GM06990 (cell line): ENCODE data around the gene ATP4A.

ENCODE experiments used
- DNase-seq: peaks from one replicate; pipeline ENCODE4 v3.0.0-alpha.2; 2011; ENCODE audit not compliant: insufficient read length; ENCODE audit errors: extremely low read depth
- H3K27me3 ChIP-seq: replicated peaks from 2 replicates; pipeline ENCODE4 v1.6.0; 2011; ENCODE audit warnings: low read length; ENCODE audit not compliant: control insufficient read depth, insufficient read depth
- H3K36me3 ChIP-seq: 2 replicates; pipeline ENCODE4 v1.5.1; 2011; ENCODE audit warnings: low read length; ENCODE audit not compliant: control insufficient read depth, insufficient read depth
- H3K4me3 ChIP-seq: replicated peaks from 2 replicates; pipeline ENCODE4 v1.5.1; 2011; ENCODE audit warnings: low read depth, mild to moderate bottlenecking, control low read depth, low read length
- TF ChIP-seq, protein P1 (sequence below): IDR thresholded peaks from 2 replicates; pipeline ENCODE4 v1.5.1; 2011; ENCODE audit warnings: low read length, control low read depth, mild to moderate bottlenecking, inconsistent platforms; ENCODE audit not compliant: insufficient read depth, poor library complexity, severe bottlenecking

ATP4A gene

DNA sequence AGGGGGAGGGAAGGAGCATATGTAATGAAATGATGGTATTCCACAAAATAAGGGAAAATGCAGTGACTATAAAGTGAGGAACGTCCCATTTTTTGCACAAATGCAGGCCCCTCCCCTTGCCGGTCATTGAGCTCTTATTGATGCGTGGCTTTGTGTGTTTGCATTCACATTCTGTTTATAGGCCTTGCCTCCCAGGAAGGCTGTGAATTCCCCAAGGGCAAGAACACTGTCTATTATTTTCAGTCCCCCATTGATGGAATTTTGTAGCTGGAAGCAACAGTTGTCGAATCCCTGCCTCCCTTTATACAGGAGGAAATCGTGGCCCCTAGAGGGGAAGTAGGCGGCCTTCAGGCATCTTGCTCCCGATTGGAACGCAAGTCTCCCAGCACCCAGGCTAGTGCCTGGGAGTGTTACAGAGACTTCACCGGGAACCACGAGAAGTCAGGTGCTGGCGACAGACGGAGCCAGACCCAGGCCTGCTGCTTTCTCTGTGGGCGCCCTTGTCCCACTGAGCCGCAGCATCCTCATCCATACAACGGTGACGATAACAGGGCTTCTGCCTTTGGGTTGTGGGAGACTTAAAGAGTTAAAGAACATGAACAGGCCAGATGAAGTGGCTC is 42.2 kb downstream of the ATP4A start:
- H3K4me3 ChIP-seq: no peak overlapping the region
- no peaks in the 10 kb centered on the region for H3K36me3 ChIP-seq
- no peak for DNase-seq
- TF ChIP-seq, protein P1, sequence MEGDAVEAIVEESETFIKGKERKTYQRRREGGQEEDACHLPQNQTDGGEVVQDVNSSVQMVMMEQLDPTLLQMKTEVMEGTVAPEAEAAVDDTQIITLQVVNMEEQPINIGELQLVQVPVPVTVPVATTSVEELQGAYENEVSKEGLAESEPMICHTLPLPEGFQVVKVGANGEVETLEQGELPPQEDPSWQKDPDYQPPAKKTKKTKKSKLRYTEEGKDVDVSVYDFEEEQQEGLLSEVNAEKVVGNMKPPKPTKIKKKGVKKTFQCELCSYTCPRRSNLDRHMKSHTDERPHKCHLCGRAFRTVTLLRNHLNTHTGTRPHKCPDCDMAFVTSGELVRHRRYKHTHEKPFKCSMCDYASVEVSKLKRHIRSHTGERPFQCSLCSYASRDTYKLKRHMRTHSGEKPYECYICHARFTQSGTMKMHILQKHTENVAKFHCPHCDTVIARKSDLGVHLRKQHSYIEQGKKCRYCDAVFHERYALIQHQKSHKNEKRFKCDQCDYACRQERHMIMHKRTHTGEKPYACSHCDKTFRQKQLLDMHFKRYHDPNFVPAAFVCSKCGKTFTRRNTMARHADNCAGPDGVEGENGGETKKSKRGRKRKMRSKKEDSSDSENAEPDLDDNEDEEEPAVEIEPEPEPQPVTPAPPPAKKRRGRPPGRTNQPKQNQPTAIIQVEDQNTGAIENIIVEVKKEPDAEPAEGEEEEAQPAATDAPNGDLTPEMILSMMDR: no peak
- no peaks in the 10 kb centered on the region; the same call in none of the 2 replicates for H3K27me3 ChIP-seq

DNA sequence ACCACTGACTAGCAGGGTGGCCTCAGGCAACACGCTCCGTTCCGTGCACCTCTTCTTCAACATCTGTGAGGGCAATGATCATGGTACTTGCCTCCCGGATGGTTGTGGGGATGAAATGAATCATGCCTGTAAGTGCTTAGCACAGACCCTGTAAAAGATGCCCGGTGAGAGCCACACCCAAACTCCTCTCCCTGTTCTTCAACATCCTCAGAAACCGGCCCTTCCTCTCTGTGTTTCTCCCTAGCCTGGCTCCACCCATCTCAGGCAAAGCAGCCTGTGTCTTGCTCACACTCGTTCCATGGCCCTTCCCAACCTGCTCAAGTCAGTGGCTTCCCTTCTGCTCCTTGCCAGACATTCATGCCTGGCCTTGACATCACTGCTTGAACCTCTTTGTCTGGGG is 44.2 kb downstream of the ATP4A start:
- Histone ChIP-seq H3K4me3 (no peak overlapping the region), H3K27me3 (no peaks in the 10 kb centered on the region; the same call in 1 of the 2 replicates), H3K36me3 (no peaks in the 10 kb centered on the region)
- no peak for DNase-seq
- TF ChIP-seq, protein P1: no peak

DNA sequence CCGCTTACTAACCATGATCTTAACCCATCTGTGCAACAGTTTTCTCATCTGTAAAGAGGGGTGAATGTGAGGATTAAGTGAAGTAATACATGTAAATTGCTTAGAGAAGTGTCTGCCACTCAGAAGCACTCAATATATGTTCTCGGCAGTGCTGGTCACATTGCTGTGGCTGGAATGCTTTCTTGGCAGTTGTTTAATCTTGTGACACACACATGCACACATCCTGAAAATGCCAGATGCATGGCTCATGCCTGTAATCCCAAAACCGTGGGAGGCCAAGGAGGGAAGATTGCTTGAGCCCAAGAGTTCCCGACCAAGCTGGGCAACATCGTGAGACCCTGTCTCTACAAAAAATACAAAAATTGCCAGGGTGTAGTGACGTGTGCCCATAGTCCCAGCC is 45.1 kb downstream of the ATP4A start:
- TF ChIP-seq, protein P1: no peak
- DNase-seq: no peak
- no peaks in the 10 kb centered on the region; the same call in 1 of the 2 replicates for H3K27me3 ChIP-seq

DNA sequence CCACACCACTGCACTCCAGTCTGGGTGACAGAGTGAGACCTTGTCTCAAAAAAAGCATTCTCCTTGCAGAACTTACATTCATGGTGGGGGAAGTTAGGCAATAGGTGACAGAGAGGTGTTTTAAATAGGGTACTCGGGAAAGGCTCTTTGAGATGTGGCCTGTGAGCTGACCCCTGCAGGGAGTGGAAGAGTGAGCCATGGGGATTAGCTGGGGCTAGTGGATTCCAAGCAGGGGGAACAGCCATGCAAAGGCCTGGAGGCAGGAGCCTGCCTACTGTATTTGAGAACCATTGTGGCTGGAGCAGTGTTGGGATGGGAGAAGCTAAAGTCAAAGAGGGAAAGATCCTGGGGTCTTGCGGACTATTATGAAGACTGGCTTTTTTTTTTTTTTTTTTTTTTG is 46.1 kb downstream of the ATP4A start:
- TF ChIP-seq, protein P1: no peak
- no peaks in the 10 kb centered on the region for H3K36me3 ChIP-seq
- H3K27me3 ChIP-seq: no peaks in the 10 kb centered on the region; the same call in 1 of the 2 replicates
- no peak overlapping the region for H3K4me3 ChIP-seq
- no peak for DNase-seq

More for the DNA sequence above, 45.1 kb downstream of the ATP4A start:
- Histone ChIP-seq H3K36me3 (no peaks in the 10 kb centered on the region), H3K4me3 (no peak overlapping the region)

DNA sequence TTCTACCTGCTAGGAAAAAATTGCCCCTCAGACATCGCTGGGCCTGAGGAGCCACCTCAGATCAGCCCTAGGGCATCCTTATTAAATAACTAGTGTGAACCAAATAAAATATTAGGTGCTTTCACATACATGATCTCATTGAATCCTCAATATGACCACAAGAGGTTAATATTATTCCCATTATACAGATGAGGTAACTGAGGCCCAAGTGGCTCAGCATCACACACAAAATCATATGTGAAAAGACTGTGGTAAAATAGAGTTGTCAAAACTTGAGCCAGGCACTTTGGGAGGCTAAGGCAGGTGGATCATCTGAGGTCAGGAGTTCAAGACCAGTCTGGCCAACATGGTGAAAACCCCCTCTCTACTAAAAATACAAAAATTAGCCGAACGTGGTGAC is 47.1 kb downstream of the ATP4A start:
- TF ChIP-seq, protein P1: no peak
- DNase-seq: no peak
- H3K4me3 ChIP-seq: no peak overlapping the region
- no peaks in the 10 kb centered on the region for H3K36me3 ChIP-seq
- H3K27me3 ChIP-seq: no peaks in the 10 kb centered on the region; the same call in 1 of the 2 replicates
